Heart left ventricle (tissue), 16 donors: ENCODE data around the gene ARHGAP15. TPM values are rescaled to one million over a fixed set of nuclear protein-coding genes. Genes with fewer than 3 reads are reported as not detected.

ENCODE experiments used
- ATAC-seq, 4 donors: fragments of 200-7000 bp; cut with Tn5 transposase; one replicate each; pipeline ENCODE4 v1.9.1; 2020 to 2022; ENCODE audit warnings: moderate library complexity in 4 of 4, mild to moderate bottlenecking in 3 of 4, moderate number of reproducible peaks in 1 of 4
- DNase-seq, 5 donors: peaks; one replicate each; pipeline ENCODE4 v3.0.0-alpha.2; 2020
- H3K27ac ChIP-seq, 12 donors: fragments of 200-600 bp; sonication (generic) in 4 of 12; one replicate each; pipeline versions ENCODE4 v1.5.0 to v1.8.0; 2016 to 2022; ENCODE audit warnings: mild to moderate bottlenecking in 2 of 12
- H3K27me3 ChIP-seq, 9 donors: fragments of 200-600 bp; sonication (generic) in 2 of 9; one replicate each; pipeline versions ENCODE4 v1.5.1 to v1.8.0; 2016 to 2022; ENCODE audit warnings: mild to moderate bottlenecking in 3 of 9
- H3K36me3 ChIP-seq, 9 donors: fragments of 200-600 bp; sonication (generic) in 2 of 9; one replicate each; pipeline versions ENCODE4 v1.5.0 to v1.8.0; 2018 to 2022; ENCODE audit warnings: mild to moderate bottlenecking in 2 of 9
- H3K4me1 ChIP-seq, 12 donors: fragments of 200-600 bp; sonication (generic) in 4 of 12; one replicate each; pipeline versions ENCODE4 v1.5.0 to v1.8.0; 2016 to 2022; ENCODE audit warnings: mild to moderate bottlenecking in 3 of 12
- H3K4me3 ChIP-seq, 12 donors: fragments of 200-600 bp; sonication (generic) in 4 of 12; one replicate each; pipeline versions ENCODE4 v1.5.0 to v1.8.0; 2017 to 2022; ENCODE audit warnings: mild to moderate bottlenecking in 9 of 12, moderate library complexity in 4 of 12
- H3K9me3 ChIP-seq, 12 donors: fragments of 200-600 bp; sonication (generic) in 4 of 12; one replicate each; pipeline versions ENCODE4 v1.5.0 to v1.8.0; 2016 to 2022; ENCODE audit warnings: mild to moderate bottlenecking in 1 of 12
- CTCF ChIP-seq, 12 donors: fragments of 200-600 bp; sonication (generic) in 4 of 12; IDR thresholded peaks; one replicate each; pipeline versions ENCODE4 v1.5.0 to v1.8.0; 2018 to 2022; ENCODE audit warnings: antibody characterized with exemption in 12 of 12, mild to moderate bottlenecking in 5 of 12
- POLR2A ChIP-seq, 2 donors: fragments of 450-650 bp; IDR thresholded peaks; one replicate each; pipeline ENCODE4 v1.6.1; 2017; ENCODE audit warnings: antibody characterized with exemption in 2 of 2, mild to moderate bottlenecking in 2 of 2, moderate library complexity in 2 of 2
- WGBS, 4 donors: extraction: QIAGEN DNeasy Blood & Tissue Kit in 2 of 4; methylation state at CpG; one replicate each; pipeline versions ENCODE4 v1.1.5 to v1.1.7; 2013 to 2018; 5-methylcytosine and 5-hydroxymethylcytosine counted together
- intact Hi-C, 10 donors: fragments of 100-400 bp; cut with DNase I; formaldehyde crosslinking; loops; one replicate each; pipeline versions ENCODE4 v1.11.1 to v1.14.2; 2022
- polyA plus RNA-seq, 2 donors: library from polyadenylated mRNA; stranded (reverse); fragments of 200-250 nt; gene quantifications; one replicate each; pipeline ENCODE4 v1.2.3, GENCODE V29; 2013
- total RNA-seq, 9 donors: library from RNA; depleted of rRNA in 2 of 9; stranded (reverse); fragments of >200 nt in 2 of 9; fragmentation: NEBNext Ultra II Directional in 3 of 9; extraction: Animal tissue kit (Norgen Biotek cat#: 25700) in 3 of 9; gene quantifications; one replicate each; pipeline versions ENCODE4 v1.1.0 to v1.2.4, GENCODE V29; 2016 to 2023
- donor health status: ischemic (EF 13 %, LVEDD 7.1; RV severe dilation, severe dysfunction).
- donor health status: healthy with polysubstance abuse.
- donor health status: DM: no; HTN: yes; CAD: no.
- donor health status: DM: no; HTN: no; CAD: no.
- donor health status: ischemic (EF 25% LVEDD 6.9; RV normal size, moderate dysfunction).
- donor health status: ischemic (EF 25% LVEDD 5.7; RV mildly dilated, moderate dysfunction).
- donor health status: healthy.
- donor health status: DM: yes; HTN: yes; CAD: no.
- donor health status: ischemic (EF 35%, LVEDD 5.7; RV mildly dilated, moderate dysfunction).
- donor health status: nonischemic (EF 11% LVEDD 7.7; RV severe dilation, severe dysfunction).
- donor health status: DM: yes; HTN: yes; CAD: no.
- donor health status: PGD.
- donor health status: ischemic (EF 29% LVEDD 5.4; RV normal size, mild dysfunction).
- donor health status: nonischemic (EF 23%, LVEDD 6.1; RV moderate dilation, normal function).

Gene ARHGAP15
- total and polyA plus RNA-seq, 11 donors: 1.3 to 8.7 (median 3.3) TPM

DNA sequence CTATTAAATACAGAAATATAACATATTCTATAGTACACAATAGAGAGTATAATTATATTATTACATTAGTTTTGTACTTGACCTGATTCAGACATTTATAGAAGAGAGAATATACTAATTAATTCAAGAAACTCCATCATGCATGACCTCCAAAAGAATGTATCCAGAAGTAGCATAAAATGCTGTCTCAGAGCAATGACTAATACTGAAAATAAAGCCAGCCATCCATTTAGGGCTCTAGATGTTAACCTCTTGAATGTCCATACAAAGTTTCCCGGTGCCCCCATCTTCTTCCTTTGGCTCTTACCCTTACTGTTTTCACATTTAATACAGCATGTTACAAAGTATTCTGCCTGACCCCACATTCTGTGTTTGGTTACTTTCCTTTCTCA, 102.0 kb downstream of the ARHGAP15 start:
- H3K36me3 ChIP-seq: no peaks in the 10 kb centered on the region
- ATAC-seq: no peak
- DNase-seq: no peak

DNA sequence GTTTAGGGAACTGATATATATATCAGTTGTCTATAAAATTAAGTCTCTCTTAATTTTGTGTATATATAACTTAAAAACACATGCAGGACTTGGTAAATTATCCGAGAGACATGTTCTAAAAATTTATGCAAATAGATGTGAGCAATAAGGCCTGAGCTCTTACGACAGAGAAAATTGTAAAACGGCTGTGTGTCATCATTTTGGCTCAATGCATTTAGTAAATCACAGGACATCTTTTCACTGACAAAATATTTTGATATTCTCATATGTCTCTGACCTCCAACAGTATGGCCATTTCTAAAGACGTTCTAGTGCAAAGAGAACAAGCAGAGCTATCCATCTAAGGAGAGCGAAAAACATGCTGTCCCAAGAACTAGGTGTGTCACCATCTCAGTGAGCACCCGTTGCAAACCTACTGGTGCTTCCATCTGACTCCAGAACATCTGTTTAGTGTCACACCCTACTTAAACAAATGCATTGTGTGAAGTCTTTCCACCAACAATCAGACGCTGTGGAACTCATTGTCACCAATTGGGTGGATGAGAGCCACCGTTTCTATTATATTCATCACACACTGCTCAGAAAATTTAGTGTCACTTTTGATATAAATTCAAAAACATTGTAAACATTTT, 108.0 kb downstream of the ARHGAP15 start:
- Histone ChIP-seq H3K9me3 (peaks cover 0 to 28% (median 5%) of the 10 kb centered on the region in 12 donors), H3K27me3 (no peaks in the 10 kb centered on the region), H3K4me3 (no peak overlapping the region), H3K4me1 (no peaks in the 10 kb centered on the region), H3K36me3 (no peaks in the 10 kb centered on the region), H3K27ac (no peak overlapping the region)
- 69 to 77% (median 75%) methylated on average over 8 of the region's 8 CpGs for WGBS, 4 donors
- intact Hi-C loops: no loop called here
- TF ChIP-seq CTCF (IDR thresholded peaks at IDR 0.05) (no peak), POLR2A (IDR thresholded peaks at IDR 0.05) (no peak)
- DNase-seq (no peak), ATAC-seq (no peak)

More for the DNA sequence above, 102.0 kb downstream of the ARHGAP15 start:
- WGBS, 4 donors: 34 to 94% (median 62%) methylated on average over 1 of the region's 1 CpG
- Histone ChIP-seq H3K27me3 (no peaks in the 10 kb centered on the region), H3K9me3 (peaks cover 0 to 30% (median 5%) of the 10 kb centered on the region in 12 donors), H3K4me1 (no peaks in the 10 kb centered on the region), H3K27ac (no peak overlapping the region), H3K4me3 (no peak overlapping the region)
- intact Hi-C loops: no loop called here
- no peak for TF ChIP-seq POLR2A (IDR thresholded peaks at IDR 0.05)
- no peak for TF ChIP-seq CTCF (IDR thresholded peaks at IDR 0.05)

DNA sequence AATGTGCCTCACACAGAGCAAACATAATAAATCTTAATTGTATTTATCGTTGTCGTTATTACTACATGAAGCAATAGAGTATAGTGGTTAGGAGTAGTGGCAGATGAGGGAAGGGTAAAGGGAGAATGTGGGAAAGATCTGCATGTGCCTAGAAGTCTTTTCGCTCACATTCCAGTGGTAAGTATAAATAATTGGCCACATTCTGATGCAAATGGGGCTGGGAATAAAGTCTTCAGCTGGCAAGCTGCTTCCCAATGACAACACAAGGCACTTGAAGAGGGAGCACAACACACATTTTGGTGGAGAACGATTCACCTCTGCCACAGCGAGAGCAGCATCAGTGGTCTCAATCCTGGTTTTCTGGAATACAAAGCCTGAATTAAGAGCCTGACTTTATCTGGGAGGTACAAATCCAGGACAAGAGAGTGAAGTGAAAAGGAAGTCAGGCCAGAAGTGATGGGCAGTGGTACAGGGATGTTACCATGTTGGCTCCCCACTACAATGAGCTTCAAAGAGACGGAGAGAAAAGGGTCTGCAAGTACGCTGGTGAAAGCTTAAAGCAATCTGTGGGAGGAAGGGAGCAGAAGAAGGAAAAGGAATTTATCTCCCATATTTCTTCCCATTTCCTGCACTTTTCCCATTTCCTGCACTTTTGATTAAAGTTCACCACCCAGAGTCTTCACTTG, 112.3 kb downstream of the ARHGAP15 start:
- TF ChIP-seq CTCF (IDR thresholded peaks at IDR 0.05): no peak
- TF ChIP-seq POLR2A (IDR thresholded peaks at IDR 0.05): no peak
- 70 to 78% (median 73%) methylated on average over 7 of the region's 7 CpGs for WGBS, 4 donors
- Histone ChIP-seq H3K36me3 (no peaks in the 10 kb centered on the region), H3K9me3 (peaks cover 0 to 3% (median 0%) of the 10 kb centered on the region in 12 donors), H3K4me3 (no peak overlapping the region), H3K4me1 (peaks cover 0 to 12% (median 0%) of the 10 kb centered on the region in 12 donors), H3K27me3 (no peaks in the 10 kb centered on the region), H3K27ac (no peak overlapping the region)
- DNase-seq: no peak
- no peak for ATAC-seq
- intact Hi-C loops: no loop called here

DNA sequence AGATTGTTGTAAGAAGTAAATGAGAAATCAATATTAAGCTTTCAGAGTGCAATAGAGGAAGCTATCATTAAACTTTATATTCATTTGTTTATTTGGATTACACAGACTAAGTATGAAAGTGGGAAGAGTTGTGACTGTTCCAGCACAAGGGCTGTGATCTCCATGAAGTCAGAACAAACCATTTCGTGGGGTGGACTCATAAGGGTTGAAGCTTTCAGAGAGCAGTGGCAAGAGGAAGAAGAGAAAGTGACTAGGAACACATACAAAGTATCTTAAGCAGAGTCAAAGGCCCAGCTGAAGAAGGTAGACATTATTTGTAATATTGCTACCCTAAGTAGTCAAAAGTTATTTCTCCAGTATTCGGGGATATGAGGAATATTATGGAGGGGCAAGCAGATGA, 117.0 kb downstream of the ARHGAP15 start:
- H3K4me3 ChIP-seq: no peak overlapping the region
- TF ChIP-seq CTCF (IDR thresholded peaks at IDR 0.05): no peak
- TF ChIP-seq POLR2A (IDR thresholded peaks at IDR 0.05): no peak
- H3K36me3 ChIP-seq: no peaks in the 10 kb centered on the region
- intact Hi-C loops: no loop called here
- WGBS, 4 donors: 70 to 78% (median 76%) methylated on average over 2 of the region's 2 CpGs
- H3K9me3 ChIP-seq: no peaks in the 10 kb centered on the region
- no peak overlapping the region for H3K27ac ChIP-seq
- H3K27me3 ChIP-seq: no peaks in the 10 kb centered on the region
- peaks cover 0 to 15% (median 0%) of the 10 kb centered on the region in 12 donors for H3K4me1 ChIP-seq
- no peak for ATAC-seq
- DNase-seq: no peak
